Suppressor macrophage treated with lipopolysaccharide for 4 hours (primary cell): ENCODE measurements around the gene IQSEC1.
A peak's percentile ranks its signal among the peaks of the same experiment; 100 is the strongest.

ENCODE experiments used
- DNase-seq: peaks from one replicate; pipeline ENCODE4 v3.0.0-alpha.2; 2020

IQSEC1 gene

DNA sequence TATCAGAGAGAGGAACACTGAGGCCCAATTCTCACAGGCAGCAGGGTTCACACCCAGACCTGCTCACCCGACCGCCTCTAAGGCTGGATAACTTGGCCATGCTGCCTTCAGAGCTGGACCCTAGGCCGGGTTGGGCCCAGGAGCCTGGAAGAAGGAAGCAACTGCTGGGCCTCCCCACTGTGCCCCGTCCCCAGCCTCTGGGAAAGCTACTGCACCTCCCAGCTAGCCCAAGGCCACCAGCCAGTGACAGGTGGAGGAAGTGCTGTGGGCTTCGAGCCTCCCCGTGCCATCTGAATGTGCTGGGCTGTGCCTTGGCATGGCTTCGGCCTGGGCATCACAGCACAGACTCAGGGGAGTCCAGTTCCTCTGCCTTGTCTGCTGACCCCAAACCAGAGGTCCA is 169.3 kb downstream of the IQSEC1 start:
- DNase-seq, result no peak

DNA sequence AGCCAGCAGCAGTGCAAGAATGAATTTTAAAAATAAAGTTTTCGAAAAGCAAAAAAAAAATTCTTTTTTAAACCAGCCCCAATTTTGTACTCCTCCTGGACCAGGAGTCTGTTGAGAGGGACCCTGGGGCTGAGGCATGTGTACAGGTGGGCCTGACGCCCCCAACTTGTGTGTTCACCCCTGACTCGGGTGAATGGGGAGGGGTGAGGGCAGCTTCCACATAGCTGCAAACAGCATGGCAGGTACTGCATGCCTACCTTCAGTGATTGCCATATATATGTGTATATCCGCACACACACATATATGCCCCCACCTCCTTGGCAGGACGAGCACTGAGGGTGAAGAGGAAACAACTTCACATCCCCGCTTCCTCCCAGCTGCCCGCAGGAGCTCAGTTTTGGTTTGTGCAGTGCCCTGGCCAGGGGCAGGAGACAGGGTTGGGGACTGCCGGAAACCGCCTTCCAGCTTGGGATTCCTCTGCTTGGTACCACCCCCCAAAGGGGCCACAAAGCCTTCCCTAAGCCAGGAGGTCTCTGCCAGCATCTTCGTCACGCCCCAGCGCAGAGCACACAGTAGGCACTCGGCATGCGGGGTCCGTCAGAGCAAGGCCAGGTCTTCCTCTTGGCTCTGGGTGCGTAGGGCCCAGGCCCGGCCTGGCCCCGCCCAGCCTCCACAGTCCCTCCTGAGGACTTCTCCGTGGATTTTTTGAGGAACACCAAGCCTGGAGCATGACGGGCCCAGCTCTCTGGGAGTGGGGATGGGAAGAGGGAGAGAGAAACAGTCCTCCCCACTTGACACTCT is 170.0 kb downstream of the IQSEC1 start:
- DNase-seq, result no peak

DNA sequence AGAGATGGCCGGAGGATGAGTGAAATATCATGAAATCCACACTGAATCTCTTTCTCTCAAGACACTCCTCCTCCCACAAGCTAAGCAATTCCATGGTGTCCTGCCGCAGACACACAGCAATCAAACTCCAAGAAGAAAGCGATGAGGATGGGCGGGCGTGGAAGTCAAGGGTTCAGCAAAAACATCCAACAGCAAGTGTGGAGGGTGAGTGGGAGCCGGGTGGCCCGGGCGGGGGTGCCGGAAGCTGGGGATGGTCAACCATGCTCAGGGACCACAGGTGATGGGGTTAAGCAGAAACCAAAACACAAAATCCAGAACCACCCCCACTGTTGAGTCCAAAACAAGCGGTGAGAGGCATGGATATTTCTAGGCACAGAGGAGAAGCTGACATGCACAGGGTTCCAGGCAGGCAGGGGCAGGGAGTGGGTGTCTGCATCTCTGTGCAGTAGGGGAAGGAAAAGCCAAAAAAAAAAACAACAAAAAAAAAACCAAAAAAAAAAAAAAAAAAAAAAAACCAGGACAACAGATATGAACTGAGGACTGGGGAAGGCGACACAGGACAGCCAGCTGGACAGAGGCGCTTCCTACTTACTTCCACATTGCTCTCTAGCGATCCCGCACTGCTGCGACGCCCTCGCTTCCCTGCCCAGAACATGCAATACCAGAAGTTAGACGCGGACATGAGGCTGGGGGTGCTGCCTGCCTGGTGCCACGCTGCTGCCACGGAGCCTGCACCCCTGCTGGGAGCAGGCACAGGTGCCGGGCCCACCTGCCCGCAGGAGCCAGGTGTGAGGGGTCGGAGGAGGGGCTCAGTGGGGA is 170.8 kb downstream of the IQSEC1 start:
- peak; percentile 29 for DNase-seq

DNA sequence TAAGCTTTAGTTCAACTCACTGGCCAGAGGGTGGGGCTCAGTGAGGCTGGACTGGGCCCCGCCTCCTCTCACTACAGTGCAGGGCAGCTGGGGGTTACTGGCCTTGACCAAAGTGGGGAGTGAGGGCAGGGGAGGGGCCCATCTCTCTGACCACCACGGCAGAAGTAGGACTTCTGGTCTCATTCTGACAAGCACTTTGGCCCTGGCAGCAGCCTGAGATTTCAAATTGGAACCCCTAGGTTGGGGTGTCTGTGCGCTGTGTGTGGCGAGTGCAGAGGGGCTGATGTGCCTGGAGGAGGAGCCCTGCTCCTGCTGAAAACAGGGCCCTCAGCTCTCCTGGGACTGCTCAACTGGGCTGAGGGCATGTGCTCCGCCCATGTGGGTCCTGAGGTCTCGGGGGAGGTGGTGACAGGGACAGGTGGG is 171.6 kb downstream of the IQSEC1 start:
- no peak for DNase-seq

DNA sequence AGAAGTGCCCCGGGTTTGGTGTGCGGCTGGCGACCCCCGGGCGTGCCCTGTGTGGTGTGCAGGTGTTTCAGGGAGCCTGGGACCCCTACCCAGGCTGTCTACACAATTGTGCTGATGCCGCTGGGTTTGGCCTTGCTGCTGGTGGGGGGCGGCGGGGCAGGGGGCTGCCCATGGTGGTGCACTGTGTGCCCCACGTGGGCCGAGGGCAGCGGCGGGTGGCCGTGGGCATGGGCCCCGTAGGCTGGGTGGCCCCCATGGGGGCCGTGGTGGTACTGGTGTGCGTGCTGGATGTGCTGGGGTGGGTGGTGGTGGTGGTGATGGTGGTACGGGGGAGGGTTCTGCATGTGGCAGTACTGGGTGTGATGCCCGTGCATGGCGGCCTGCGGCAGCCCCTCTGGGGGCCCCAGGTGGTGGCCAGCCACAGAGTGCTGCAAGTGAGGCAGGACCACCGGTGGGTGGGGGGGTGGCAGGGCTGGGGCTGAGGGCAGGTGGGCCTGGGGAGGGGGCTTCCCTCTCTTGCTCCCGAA is 172.3 kb downstream of the IQSEC1 start:
- no peak for DNase-seq

DNA sequence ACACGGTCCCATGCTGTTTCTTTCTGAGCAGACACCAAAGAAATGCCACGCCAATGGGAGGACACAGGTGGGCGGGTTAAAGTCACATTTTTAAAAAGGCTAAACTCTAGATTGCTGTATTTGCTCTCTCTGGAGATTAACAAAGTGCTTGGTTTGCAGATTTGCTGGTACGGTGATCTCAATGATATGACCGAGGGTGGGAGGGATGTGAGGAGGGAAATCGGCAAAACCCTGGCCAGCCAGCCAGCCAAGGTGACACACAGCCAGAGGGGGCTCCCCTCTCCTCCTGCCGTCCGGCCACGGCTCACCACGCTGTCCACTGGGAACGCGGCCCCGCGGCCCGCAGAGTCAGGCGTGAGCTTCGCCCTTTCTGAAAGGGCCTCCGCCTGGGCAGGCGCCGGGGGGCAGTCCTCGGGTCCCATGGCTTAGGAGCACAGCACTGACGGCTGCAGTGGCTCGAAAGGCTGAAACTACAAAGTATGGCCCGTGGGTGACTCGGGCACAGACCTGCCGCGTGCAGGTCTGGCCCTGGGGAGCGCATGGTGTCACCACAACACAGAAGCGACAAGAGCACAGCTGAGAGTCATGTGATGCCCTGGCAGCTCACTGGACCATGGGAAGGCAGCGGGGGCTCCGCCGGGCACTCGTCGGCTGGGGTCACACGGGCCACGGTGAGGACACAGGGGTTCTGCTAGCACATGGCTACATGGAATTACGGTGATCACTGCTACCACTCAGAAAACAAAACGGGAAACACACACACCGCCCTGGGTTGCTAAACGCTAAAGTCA is 174.1 kb downstream of the IQSEC1 start:
- DNase-seq, result no peak

DNA sequence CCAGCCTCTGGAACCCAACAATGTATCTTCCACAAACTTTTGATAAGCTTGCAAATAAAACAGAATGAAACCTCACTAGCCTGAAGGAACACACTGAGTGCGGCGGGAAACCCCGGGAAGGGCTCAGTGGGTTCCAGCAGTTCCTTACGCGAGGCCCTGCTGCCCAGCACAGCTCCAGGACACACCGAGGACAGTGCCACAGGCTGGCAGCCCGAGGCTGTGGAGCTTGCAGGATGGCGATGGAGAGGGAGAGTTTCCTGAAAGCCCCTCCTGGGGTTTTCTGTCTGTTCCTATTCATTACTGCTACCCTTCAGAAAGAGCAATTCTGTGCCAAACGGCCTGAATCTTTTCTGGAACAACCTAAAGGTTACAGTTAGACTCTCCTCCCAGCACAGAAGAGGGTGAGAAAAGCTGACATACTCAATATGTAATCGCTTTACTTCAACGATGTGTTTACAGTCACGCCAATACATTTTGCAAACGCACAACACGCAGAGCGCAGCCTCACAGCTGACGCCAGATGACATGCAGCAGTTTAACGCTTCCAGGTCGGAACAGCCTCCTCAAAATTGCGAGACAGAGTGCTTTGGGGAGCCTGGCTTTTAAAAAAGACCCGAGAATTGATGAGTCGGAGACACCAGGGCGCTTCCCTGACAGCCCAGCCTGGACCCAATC is 174.8 kb downstream of the IQSEC1 start:
- no peak for DNase-seq

DNA sequence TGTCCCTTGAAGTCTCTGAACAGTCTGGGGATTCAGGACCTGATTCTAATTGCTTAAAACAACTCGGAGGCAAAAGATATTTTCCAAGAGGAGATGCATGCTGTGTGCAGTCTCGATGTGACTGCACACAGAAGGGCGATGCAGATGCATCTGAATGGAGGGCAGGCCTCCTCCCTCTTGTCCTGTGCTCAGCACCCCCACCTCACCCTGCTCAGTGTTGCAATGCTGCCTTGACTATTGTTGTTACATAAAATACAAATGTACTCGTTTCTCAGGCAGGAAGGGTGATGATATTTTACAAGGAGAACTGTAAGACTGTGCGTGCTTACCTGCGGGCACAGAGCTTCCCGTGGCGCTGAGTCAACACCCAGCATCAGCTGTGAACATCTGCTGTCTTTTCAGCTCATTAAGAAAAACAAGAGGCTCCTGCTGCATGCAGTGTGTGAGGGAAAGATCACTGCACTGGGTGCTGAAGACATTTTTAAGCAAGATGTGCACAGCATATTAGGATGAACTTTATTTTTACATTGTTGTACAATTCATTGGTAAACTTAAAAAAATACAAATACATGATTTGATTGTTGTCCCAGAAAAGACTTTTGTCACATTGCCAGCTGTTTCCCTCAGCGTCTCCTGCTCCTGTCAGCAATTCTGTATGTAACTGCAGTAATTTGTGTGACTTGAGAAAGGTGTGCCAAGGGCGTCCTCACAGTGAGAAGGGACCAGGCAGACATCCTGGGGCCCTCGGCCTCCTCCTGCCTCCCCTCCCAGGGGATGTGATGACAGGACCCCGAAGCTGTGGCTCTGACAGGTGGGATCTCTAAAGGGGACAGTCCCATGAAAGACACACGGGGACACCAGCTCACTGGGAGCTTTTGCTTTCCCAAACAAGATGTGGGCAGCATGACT is 175.6 kb downstream of the IQSEC1 start:
- no peak for DNase-seq

DNA sequence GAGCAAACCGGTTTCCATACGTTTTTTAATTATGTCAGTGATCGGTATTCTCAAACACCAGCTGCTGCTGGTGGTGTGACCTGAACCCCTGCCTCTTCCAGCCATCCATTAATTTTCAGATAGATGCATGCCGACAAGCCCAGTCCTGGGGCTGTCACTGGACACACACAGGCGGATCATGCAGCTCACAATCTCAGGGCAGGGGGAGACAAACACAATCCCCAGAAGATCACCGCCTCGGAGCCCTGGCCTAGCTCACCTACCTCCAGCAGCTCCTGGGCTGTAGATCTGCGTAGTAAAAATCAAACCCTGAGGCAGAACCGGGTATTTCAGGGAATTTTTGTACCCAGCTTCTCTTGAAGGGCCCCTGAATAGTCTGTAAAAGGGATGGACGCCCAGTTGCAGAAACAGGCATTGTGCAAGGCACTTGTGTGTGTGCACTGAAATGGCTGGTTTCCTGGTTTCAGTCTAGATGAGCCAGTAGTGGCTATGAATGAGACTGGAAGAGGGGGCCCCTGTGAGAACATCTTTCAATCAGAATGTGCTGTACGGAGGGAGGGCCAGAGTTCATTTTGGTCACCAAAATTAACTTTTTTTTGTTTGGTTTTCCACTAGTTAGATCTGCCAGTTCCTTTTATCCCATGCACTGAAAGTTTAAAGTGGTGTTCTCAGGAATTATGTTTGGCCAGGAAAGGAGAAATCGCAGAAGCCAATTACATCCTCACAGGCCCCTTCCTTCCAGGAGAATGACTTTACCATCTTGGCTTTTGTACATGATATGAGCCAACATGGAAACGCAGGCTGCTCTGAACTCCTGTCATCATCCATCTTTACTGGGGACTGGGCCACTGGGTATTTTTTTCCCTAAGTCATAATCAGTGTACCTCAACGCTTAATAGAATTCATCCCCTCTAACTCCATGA is 176.9 kb downstream of the IQSEC1 start:
- peak; percentile 23 for DNase-seq

DNA sequence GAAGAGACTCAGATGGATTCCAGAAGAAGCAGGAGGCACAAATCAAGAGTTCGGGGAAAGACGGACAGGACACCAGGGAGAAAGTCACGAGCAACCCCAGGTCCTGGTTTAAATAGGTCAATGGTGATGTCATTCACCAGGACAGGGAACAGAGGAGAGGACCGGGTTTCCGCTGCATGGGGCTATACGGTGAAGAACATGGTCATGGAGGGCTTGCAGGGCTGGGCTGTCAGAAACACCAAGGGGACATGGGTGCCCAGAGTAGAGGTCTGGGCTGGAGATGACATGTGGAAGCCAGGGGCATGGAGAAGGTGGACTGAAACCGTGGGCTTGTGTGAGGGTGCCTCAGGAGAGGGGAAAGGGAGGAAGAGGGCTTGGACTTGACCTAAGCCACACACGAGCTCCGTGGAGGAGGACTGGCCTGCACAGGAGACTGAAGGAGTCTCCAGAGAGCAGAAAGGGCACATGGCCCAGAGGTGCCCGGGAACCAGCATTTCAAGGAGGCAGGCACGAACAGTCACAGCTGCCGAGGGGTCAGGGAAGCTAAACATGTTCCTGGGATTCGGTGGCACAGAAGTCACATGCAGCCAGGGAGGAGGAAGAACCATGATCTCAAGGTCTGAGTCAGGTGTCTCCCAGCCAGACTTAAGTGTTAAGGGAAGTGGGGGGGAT is 177.7 kb downstream of the IQSEC1 start:
- DNase-seq, result peak; percentile 48

DNA sequence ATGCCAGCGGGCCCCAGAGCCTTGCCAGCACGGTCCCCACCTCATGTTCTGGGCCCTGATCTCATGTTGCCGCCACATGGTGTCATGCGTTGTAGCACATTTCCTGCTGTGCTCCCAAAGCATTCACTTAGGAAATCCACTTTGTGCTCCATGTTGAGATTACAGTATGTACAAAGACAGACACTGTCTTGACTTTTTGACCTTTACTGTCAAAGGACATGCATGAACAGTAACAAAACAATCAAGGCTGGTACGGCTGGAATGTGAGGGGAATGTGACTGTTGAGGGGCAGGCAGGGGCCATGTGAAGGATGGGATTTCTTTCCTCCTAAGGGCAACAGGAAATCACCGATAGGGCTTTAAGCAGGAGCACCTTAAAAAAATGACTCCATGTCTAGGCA is 178.6 kb downstream of the IQSEC1 start:
- no peak for DNase-seq

DNA sequence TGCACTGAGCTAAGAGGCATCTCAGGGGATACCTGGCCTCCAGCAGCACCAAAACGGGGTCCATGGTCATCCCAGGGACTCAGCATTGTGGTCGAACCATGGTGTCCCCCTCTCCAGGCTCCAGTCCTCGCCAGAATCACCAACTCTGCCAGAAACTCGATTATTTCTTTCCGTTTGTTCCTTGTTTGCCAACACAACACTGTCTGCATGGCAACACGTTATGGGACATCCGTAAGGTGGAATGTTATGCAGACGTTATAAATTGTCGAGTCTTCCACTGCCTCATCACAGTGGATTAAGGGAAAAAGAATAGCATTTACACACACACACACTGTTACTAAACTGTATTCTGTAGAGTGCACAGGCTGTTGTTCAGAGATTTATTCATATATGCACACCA is 179.4 kb downstream of the IQSEC1 start:
- no peak for DNase-seq

DNA sequence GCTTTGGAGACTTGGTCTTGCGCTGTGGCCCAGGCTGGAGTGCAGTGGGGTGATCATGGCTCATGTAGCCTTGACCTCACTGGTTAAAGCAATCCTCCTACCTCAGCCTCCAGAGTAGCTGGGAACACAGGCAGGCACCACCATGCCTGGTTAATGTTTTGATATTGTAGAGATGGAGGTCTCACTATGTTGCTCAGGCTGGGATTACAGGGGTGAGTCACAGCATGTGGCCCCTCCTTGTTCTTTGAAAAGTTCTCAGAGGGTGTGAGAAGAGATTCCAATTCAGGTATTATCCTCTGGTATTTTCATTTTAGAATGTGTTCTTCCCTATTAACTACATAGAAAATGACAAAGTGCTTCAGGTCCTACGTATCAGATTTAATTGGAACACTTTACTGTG is 180.0 kb downstream of the IQSEC1 start:
- DNase-seq, result no peak

DNA sequence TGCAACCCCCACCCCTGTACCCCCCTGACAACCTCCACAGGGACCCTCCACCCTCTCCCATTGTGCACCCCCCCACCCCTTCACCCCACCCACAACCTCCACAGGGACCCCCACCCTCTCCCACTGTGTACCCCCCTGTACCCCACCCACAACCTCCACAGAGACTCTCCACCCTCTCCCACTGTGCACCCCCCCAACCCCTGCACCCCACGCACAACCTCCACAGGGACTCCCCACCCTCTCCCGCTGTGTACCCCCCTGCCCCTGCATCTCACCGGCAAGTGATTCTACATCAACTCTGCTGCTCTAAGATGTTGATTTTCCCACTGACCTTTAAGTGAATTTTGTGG is 180.4 kb downstream of the IQSEC1 start:
- DNase-seq, result no peak

DNA sequence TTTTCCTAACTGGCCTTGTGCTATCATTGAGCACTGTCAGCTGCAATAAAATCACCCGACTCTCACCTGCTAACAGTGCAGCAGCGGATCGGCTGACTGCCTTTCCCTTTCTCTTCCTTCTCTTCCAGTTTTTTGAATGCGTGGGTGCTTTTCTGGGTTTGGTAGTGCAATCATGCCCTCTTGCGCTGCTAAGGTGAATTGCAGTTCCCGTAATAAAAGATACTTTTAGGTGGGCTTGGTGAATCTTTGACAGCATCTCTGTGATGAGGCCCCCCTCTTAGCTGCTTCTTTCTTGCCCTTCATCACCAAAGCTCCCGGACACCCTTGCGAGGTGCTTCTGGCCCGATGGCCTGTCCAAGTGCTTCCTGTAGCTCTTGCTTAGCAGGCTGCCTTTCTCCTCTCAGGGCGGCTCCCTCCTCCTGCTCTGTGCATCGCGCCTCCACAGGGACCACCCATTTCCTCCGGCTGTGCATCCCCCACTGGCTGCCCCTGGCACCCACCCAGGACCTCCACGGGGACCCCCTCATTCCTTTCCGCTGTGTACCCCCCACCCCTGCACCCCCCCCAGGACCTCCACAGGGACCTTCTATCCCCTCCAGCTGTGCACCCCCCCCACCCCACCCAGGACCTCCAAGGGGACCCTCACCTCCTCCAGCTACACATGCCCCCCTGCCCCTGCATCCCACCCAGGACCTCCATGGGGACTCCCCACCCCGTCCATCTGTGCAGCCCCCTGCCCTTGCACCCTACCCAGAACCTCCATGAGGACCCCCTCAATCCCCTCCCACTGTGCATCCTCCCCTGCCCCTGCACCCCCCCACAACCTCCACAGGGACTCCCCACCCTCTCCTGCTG is 181.0 kb downstream of the IQSEC1 start:
- DNase-seq, result peak; percentile 86

DNA sequence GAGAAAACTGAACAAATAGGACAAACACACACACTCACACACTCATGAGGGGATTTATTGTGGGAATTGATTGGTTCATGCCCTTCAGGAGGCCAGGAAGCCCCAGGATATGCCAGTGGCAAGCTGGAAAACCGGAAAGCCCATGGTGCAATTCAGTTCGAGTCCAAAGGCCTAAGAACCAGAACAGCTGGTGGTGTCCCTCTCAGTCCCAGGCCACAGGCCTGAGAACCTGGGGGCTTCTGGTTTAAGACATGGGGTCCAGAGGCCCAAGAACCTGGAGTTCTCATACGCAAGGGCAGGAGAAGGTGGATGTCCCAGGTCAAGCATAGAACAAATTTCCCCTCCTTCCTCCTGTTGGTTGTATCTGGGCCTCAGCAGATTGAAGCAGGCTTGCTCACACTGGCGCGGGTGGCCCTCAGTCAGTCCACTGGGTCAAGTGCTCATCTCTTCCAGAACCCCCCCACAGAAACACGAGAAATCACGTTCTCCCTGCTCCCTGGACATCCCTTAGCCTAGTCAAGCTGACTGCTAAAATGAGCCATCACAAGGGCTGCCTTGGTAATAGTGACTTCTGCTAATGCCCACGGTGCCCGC is 181.7 kb downstream of the IQSEC1 start:
- no peak for DNase-seq

DNA sequence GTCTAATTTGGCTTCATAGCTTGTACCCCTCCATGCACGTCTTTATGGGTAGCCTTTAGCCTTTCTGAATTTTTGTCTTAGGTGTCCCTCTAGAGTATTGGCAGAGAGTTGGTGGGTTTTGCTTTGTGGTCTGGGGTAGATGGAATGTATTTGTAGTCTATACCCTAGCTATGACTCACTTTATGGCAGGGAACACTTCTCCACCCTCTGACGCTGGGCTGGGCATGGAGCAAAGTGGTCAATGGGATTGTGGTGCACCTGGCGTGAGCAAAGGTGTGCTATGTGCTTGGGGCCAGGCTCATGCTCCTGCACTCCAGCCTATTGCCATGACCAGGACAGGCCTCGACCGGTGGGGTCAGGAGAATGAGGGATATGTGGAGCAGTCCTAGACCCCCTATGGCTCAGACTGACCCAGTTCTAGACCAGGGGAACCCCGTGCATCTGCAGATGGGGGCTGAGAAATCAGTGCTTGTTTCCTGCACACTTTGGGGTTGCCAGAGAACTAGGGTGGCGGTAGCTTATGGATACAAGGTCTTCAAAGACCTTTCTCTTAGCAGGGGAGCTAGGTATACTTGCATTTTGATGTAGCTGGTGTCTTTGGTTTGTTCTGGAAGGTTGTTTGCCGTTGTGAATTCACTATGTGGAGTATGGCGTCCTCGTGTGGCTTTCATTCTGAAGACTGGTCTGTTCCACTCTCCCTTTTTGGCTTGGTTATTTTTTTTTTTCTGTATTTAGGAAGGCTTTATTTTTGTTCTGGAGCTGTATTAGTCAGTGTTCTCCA is 182.4 kb downstream of the IQSEC1 start:
- no peak for DNase-seq

DNA sequence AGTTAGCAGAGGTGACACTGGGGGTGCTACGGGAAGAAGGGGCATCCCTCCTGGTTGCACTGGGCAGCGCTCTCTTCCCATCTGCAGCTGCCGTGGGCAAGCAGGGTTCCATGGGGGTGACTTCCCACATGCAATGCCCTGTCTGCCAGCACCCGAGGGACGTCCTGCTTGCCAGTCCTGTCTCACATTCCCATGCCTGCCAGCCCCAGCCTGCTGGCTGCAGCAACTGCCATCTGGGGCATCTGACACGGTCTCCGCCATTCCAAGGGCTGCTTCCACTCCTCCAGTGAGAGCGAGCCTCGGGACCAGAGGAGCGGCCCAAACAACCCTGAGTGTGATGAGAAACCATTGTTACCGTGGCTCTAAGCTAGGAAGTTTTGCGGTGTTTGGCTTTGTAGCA is 186.5 kb downstream of the IQSEC1 start:
- no peak for DNase-seq
